HepG2 (cell line): Measurements from ENCODE around the gene TUBA4A. TPM values are rescaled to one million over a fixed set of nuclear protein-coding genes. Genes with fewer than 3 reads are reported as not detected.
A peak's percentile ranks its signal among the peaks of the same experiment; 100 is the strongest.

ENCODE experiments used
- ARID2 ChIP-seq: sonication (generic); formaldehyde crosslinking; IDR thresholded peaks from 2 replicates; pipeline ENCODE4 v1.8.1; 2022; ENCODE audit warnings: mild to moderate bottlenecking, missing genetic modification reagents, borderline replicate concordance
- ATF7-NPFF ChIP-seq: sonication (generic); formaldehyde crosslinking; IDR thresholded peaks from 2 replicates; pipeline ENCODE4 v1.8.1; 2023; ENCODE audit warnings: mild to moderate bottlenecking, low read depth, missing genetic modification reagents, moderate library complexity
- GLI4 ChIP-seq: sonication (generic); formaldehyde crosslinking; IDR thresholded peaks from 2 replicates; pipeline ENCODE4 v1.5.1; 2020; ENCODE audit warnings: missing genetic modification reagents, mild to moderate bottlenecking, moderate library complexity, borderline replicate concordance
- KLF9 ChIP-seq: IDR thresholded peaks from 2 replicates; pipeline ENCODE4 v1.6.1; 2016; ENCODE audit warnings: low read depth
- MIER2 ChIP-seq: IDR thresholded peaks from 2 replicates; pipeline ENCODE4 v1.6.1; 2016; ENCODE audit warnings: missing biosample characterization, missing genetic modification reagents
- SNRNP70 ChIP-seq: fragments of 200-400 bp; formaldehyde crosslinking; IDR thresholded peaks from 2 replicates; pipeline ENCODE4 v1.6.1; 2017; ENCODE audit warnings: mild to moderate bottlenecking, low read depth, low read length, moderate library complexity
- TFE3 ChIP-seq: IDR thresholded peaks from 2 replicates; pipeline ENCODE4 v1.6.1; 2016
- ZBTB25 ChIP-seq: IDR thresholded peaks from 2 replicates; pipeline ENCODE4 v1.6.1; 2018; ENCODE audit warnings: missing genetic modification reagents
- ZKSCAN5 ChIP-seq: sonication (generic); formaldehyde crosslinking; IDR thresholded peaks from 2 replicates; pipeline ENCODE4 v1.5.1; 2020; ENCODE audit warnings: mild to moderate bottlenecking, missing genetic modification reagents
- ZMAT5 ChIP-seq: sonication (generic); formaldehyde crosslinking; IDR thresholded peaks from 2 replicates; pipeline ENCODE4 v1.5.0; 2020; ENCODE audit warnings: mild to moderate bottlenecking, low read depth, missing genetic modification reagents, borderline replicate concordance
- ZNF224 ChIP-seq: sonication (generic); formaldehyde crosslinking; IDR thresholded peaks from 2 replicates; pipeline ENCODE4 v1.5.0; 2020; ENCODE audit warnings: mild to moderate bottlenecking, missing genetic modification reagents
- ZNF318 ChIP-seq: sonication (generic); formaldehyde crosslinking; IDR thresholded peaks from 2 replicates; pipeline ENCODE4 v1.4.0; 2020; ENCODE audit warnings: mild to moderate bottlenecking, missing genetic modification reagents
- ZNF432 ChIP-seq: sonication (generic); formaldehyde crosslinking; IDR thresholded peaks from 2 replicates; pipeline ENCODE4 v1.5.0; 2020; ENCODE audit warnings: missing genetic modification reagents, mild to moderate bottlenecking, borderline replicate concordance
- ZNF484 ChIP-seq: sonication (generic); formaldehyde crosslinking; IDR thresholded peaks from 2 replicates; pipeline ENCODE4 v1.5.1; 2020; ENCODE audit warnings: mild to moderate bottlenecking, low read depth, missing genetic modification reagents, borderline replicate concordance
- ZNF605 ChIP-seq: sonication (generic); formaldehyde crosslinking; IDR thresholded peaks from 2 replicates; pipeline ENCODE4 v1.8.0; 2022; ENCODE audit warnings: mild to moderate bottlenecking, missing genetic modification reagents
- ZSCAN9 ChIP-seq: IDR thresholded peaks from 2 replicates; pipeline ENCODE4 v1.6.1; 2016; ENCODE audit warnings: borderline replicate concordance
- polyA plus RNA-seq, 8 experiments: library from polyadenylated mRNA; depleted of rRNA in 3 of 8; stranded (reverse) in 7 of 8; unstranded in 1 of 8; fragments of >200 nt; fragmentation: Illumina TruSeq in 4 of 8; extraction: Trizol in 4 of 8; gene quantifications; 2 replicates each; pipeline versions ENCODE4 v1.2.1 to v1.2.3, GENCODE V29; 2011 to 2016; ENCODE audit warnings: low read depth in 4 of 8, missing spikeins in 1 of 8, mixed read lengths in 1 of 8; ENCODE audit not compliant: insufficient read depth in 1 of 8
- total RNA-seq, 5 experiments: library from RNA; depleted of rRNA; stranded (reverse); fragments of >200 nt; fragmentation: Illumina TruSeq; extraction: Trizol; gene quantifications; 2 replicates each; pipeline ENCODE4 v1.2.3, GENCODE V29; 2016; ENCODE audit warnings: low read depth in 1 of 5

Gene TUBA4A
- total and polyA plus RNA-seq, 2 of the 13 experiments (the other 11 are each of a cell fraction or from before 2014, with no cell fraction given), result 1.3 to 12.7 TPM

GRCh38 chr2:219279151-219279915, 25.6 kb upstream of the TUBA4A start, which contains the start of gene DNAJB2 (continued):
- TF ChIP-seq ZNF318 (no peak), ATF7-NPFF (CRISPR knock-in tag) (peak; percentile 91), ZNF605 (CRISPR knock-in tag) (no peak; the same call in 1 of the 2 replicates), ZKSCAN5 (CRISPR knock-in tag) (no peak), SNRNP70 (no peak), ARID2 (no peak), MIER2 (CRISPR knock-in tag) (peak; percentile 38; the same call in 1 of the 2 replicates), ZNF224 (CRISPR knock-in tag) (no peak), ZSCAN9 (CRISPR knock-in tag) (peak; percentile 82; the same call in 1 of the 2 replicates), GLI4 (CRISPR knock-in tag) (no peak), ZNF484 (CRISPR knock-in tag) (no peak), ZNF432 (CRISPR knock-in tag) (no peak), KLF9 (CRISPR knock-in tag) (peak; percentile 56; the same call in 1 of the 2 replicates), ZMAT5 (no peak), ZBTB25 (CRISPR knock-in tag) (peak; percentile 80; the same call in 1 of the 2 replicates), TFE3 (CRISPR knock-in tag) (peak; percentile 51; the same call in 1 of the 2 replicates)
